SK-N-SH (cell line): ENCODE results near the gene GPD2.

Source experiments
- CHD2 ChIP-seq: fragments of 150-350 bp; IDR thresholded peaks from 2 replicates; pipeline ENCODE4 v1.6.1; 2018; ENCODE audit warnings: low read length; ENCODE audit not compliant: partially characterized antibody
- CTCF ChIP-seq: fragments of 200-600 bp; sonication (generic); IDR thresholded peaks from 2 replicates; pipeline ENCODE4 v1.6.1; 2017; ENCODE audit warnings: antibody characterized with exemption, mild to moderate bottlenecking, moderate library complexity
- EZH2phosphoT487 ChIP-seq: fragments of 200-600 bp; sonication (generic); IDR thresholded peaks from 2 replicates; pipeline ENCODE4 v1.6.1; 2017; ENCODE audit warnings: low read depth, mixed run types, mild to moderate bottlenecking, antibody characterized with exemption, moderate library complexity, borderline replicate concordance
- FOXM1 ChIP-seq: IDR thresholded peaks from 2 replicates; pipeline ENCODE4 v1.4.0; 2012; ENCODE audit warnings: low read depth, mild to moderate bottlenecking
- IRF3 ChIP-seq: fragments of 150-350 bp; IDR thresholded peaks from 2 replicates; pipeline ENCODE4 v1.6.1; 2016; ENCODE audit warnings: mild to moderate bottlenecking, low read depth, low read length
- NRF1 ChIP-seq: IDR thresholded peaks from 2 replicates; pipeline ENCODE4 v1.6.1; 2012; ENCODE audit warnings: low read depth, mild to moderate bottlenecking, low read length
- POLR2AphosphoS5 ChIP-seq: IDR thresholded peaks from 2 replicates; pipeline ENCODE4 v1.6.1; 2012; ENCODE audit warnings: low read depth, low read length
- REST ChIP-seq: IDR thresholded peaks from 2 replicates; pipeline ENCODE4 v1.6.1; 2012; ENCODE audit warnings: mild to moderate bottlenecking, low read depth, low read length, moderate library complexity
- RFX5 ChIP-seq: IDR thresholded peaks from 2 replicates; pipeline ENCODE4 v1.6.1; 2012; ENCODE audit warnings: mild to moderate bottlenecking, improper control_type of control experiment, low read length
- SIN3A ChIP-seq: IDR thresholded peaks from 2 replicates; pipeline ENCODE4 v1.6.1; 2012; ENCODE audit warnings: low read depth, mild to moderate bottlenecking, low read length, moderate library complexity, borderline replicate concordance
- TAF1 ChIP-seq: IDR thresholded peaks from 2 replicates; pipeline ENCODE4 v1.6.1; 2012; ENCODE audit warnings: low read depth, mild to moderate bottlenecking, low read length, moderate library complexity, borderline replicate concordance
- TEAD4 ChIP-seq: IDR thresholded peaks from 2 replicates; pipeline ENCODE4 v1.4.0; 2012; ENCODE audit warnings: mild to moderate bottlenecking, borderline replicate concordance; ENCODE audit not compliant: insufficient read depth
- YY1 ChIP-seq: IDR thresholded peaks from 2 replicates; pipeline ENCODE4 v1.4.0; 2012; ENCODE audit warnings: low read depth, mild to moderate bottlenecking

GRCh38 chr2:156447761-156448160 is 11.6 kb downstream of the GPD2 start:
- TF ChIP-seq CTCF (no peak), CHD2 (no peak), POLR2AphosphoS5 (no peak), RFX5 (no peak), TAF1 (no peak), FOXM1 (no peak), TEAD4 (no peak), NRF1 (no peak), REST (no peak), YY1 (no peak), EZH2phosphoT487 (no peak), IRF3 (no peak), SIN3A (no peak)
